Stimulated activated CD8-positive, alpha-beta memory T cell treated with anti-CD3 and anti-CD28 coated beads, Interleukin-12 subunit alpha, Interleukin-12 subunit beta, amount 100 ng/mL, for 4 hours (primary cell): ENCODE results near the gene OR5AP2.
"Not testable (repeated sequence)": the region's sequence is repeated elsewhere in the genome, so short reads cannot be mapped to it uniquely, and the experiment has no call there.

ENCODE experiments used
- DNase-seq: peaks from one replicate; pipeline ENCODE4 v3.0.0-alpha.2; 2020; ENCODE audit warnings: low read depth

Gene OR5AP2

GRCh38 chr11:56642339-56642738, at the start of gene OR5AP2:
TSS of gene OR5AP2 (minus strand) at chr11:56642439. CDS start at chr11:56642439, 0 bp downstream.
- DNase-seq, result no peak

- not testable (repeated sequence) for DNase-seq
Observed at GRCh38 chr11:56691179-56691578, 48.9 kb upstream of the OR5AP2 start.

GRCh38 chr11:56688554-56689100, 46.4 kb upstream of the OR5AP2 start:
- no peak for DNase-seq

GRCh38 chr11:56670984-56671383, 28.7 kb upstream of the OR5AP2 start:
- no peak for DNase-seq

GRCh38 chr11:56663386-56663785, 21.1 kb upstream of the OR5AP2 start, which contains the start of gene OR5AR1:
TSS of gene OR5AR1 (plus strand) at chr11:56663686. CDS start at chr11:56663686, 0 bp downstream.
- no peak for DNase-seq

GRCh38 chr11:56659755-56660154, 17.5 kb upstream of the OR5AP2 start:
- DNase-seq, result no peak

GRCh38 chr11:56637500-56637899, 4.7 kb downstream of the OR5AP2 start:
- no peak for DNase-seq

GRCh38 chr11:56636861-56637260, 5.4 kb downstream of the OR5AP2 start:
- no peak for DNase-seq

GRCh38 chr11:56632329-56632728, 9.9 kb downstream of the OR5AP2 start:
- no peak for DNase-seq

- no peak for DNase-seq
Observed at GRCh38 chr11:56625946-56626345, 16.3 kb downstream of the OR5AP2 start.

- no peak for DNase-seq
Observed at GRCh38 chr11:56624661-56625110, 17.6 kb downstream of the OR5AP2 start.

GRCh38 chr11:56611174-56611573, 31.1 kb downstream of the OR5AP2 start:
- DNase-seq, result no peak

- not testable (repeated sequence) for DNase-seq
Observed at GRCh38 chr11:56592088-56592717, 50.0 kb downstream of the OR5AP2 start.
